K562 (cell line): ENCODE measurements around the gene EIF4E3. TPM values are rescaled to one million over a fixed set of nuclear protein-coding genes. Genes with fewer than 3 reads are reported as not detected.

Experiments
- ATAC-seq: fragments of 200-7000 bp; cut with Tn5 transposase; 3 replicates; pipeline ENCODE4 v1.9.1; 2020; ENCODE audit warnings: moderate library complexity
- BruUV-seq: library from RNA; stranded (reverse); fragments of 400-500 nt; replicated peaks from 2 replicates; lab custom pipeline; 2021; lab: Mats Ljungman, UMichigan
- CTCF ChIA-PET: fragments of 300-600 bp; formaldehyde crosslinking; extraction: SDS; loops from one replicate; lab custom pipeline; 2021; ENCODE audit warnings: low intra/inter-chr PET ratio; lab: Yijun Ruan, JAX
- POLR2A ChIA-PET: fragments of 300-600, 350-650 bp; sonication (Branson Sonifier 250); formaldehyde crosslinking; extraction: SDS; loops from one replicate; lab custom pipeline; 2021; ENCODE audit warnings: antibody characterized with exemption, inconsistent platforms; lab: Yijun Ruan, JAX
- DNase-seq, 4 experiments: peaks; one replicate each; pipeline versions ENCODE4 v3.0.0 to v3.0.0-alpha.2; 2011 to 2018; ENCODE audit warnings: low spot score in 3 of 4, mixed read lengths in 3 of 4; ENCODE audit errors: extremely low read depth in 1 of 4
- FAIRE-seq: peaks from 2 replicates; lab custom pipeline; 2011; peaks lifted over from hg19 to GRCh38; lab: Jason Lieb, UNC
- H2AFZ ChIP-seq: 2 replicates; pipeline ENCODE4 v1.6.0; 2011; ENCODE audit warnings: low read depth, low read length, control low read depth, inconsistent platforms
- H3K27ac ChIP-seq: fragments of 200-600 bp; 3 replicates; pipeline ENCODE4 v1.8.0; 2011; ENCODE audit warnings: low read depth, mild to moderate bottlenecking, control low read depth, inconsistent platforms, low read length, moderate library complexity, mixed read lengths; ENCODE audit errors: extremely low read depth
- H3K27me3 ChIP-seq, 2 experiments: fragments of 300-600 bp in 1 of 2; 2 replicates in 1 of 2; 3 replicates in 1 of 2; pipeline versions ENCODE4 v1.6.0 to v1.8.0; 2011; ENCODE audit warnings: inconsistent platforms in 2 of 2, low read length in 2 of 2, mild to moderate bottlenecking in 1 of 2, mixed read lengths in 1 of 2, moderate library complexity in 1 of 2; ENCODE audit not compliant: control insufficient read depth in 2 of 2, insufficient read depth in 2 of 2
- H3K36me3 ChIP-seq: fragments of 300-600 bp; 3 replicates; pipeline ENCODE4 v1.8.0; 2011; ENCODE audit warnings: mild to moderate bottlenecking, low read length, inconsistent platforms; ENCODE audit not compliant: control insufficient read depth, insufficient read depth
- H3K4me1 ChIP-seq, 2 experiments: fragments of 200-600 bp in 1 of 2; replicated peaks in 1 of 2; 2 replicates in 1 of 2; 3 replicates in 1 of 2; pipeline versions ENCODE4 v1.5.1 to v1.8.0; 2011; ENCODE audit warnings: inconsistent platforms in 2 of 2, low read length in 2 of 2, mild to moderate bottlenecking in 1 of 2, mixed read lengths in 1 of 2, moderate library complexity in 1 of 2; ENCODE audit not compliant: control insufficient read depth in 2 of 2, insufficient read depth in 2 of 2
- H3K4me2 ChIP-seq: 2 replicates; pipeline ENCODE4 v1.6.1; 2011; ENCODE audit warnings: low read length, control low read depth, inconsistent platforms, mixed read lengths; ENCODE audit not compliant: insufficient read depth
- H3K4me3 ChIP-seq: fragments of 200-600 bp; sonication (generic), shearing (Covaris generic); 2 replicates; pipeline ENCODE4 v1.5.1; 2016; ENCODE audit warnings: control low read depth, inconsistent platforms
- H3K79me2 ChIP-seq: fragments of 200-600 bp; 3 replicates; pipeline ENCODE4 v1.8.0; 2011; ENCODE audit warnings: low read length, inconsistent platforms; ENCODE audit not compliant: control insufficient read depth, insufficient read depth
- H3K9ac ChIP-seq, 2 experiments: 2 replicates each; pipeline versions ENCODE4 v1.6.0 to v1.6.1; 2011; ENCODE audit warnings: low read depth in 2 of 2, low read length in 2 of 2, control low read depth in 1 of 2, inconsistent platforms in 1 of 2, mild to moderate bottlenecking in 1 of 2, mixed read lengths in 1 of 2; ENCODE audit not compliant: insufficient read depth in 1 of 2
- H3K9me1 ChIP-seq: one replicate; pipeline ENCODE4 v1.6.0; 2011; ENCODE audit warnings: inconsistent platforms, mild to moderate bottlenecking, low read length, moderate library complexity; ENCODE audit not compliant: control insufficient read depth, insufficient read depth
- H3K9me3 ChIP-seq: replicated peaks from 2 replicates; pipeline ENCODE4 v1.5.1; 2011; ENCODE audit warnings: low read depth, low read length, inconsistent platforms; ENCODE audit not compliant: control insufficient read depth, insufficient read depth
- H4K20me1 ChIP-seq: replicated peaks from 2 replicates; pipeline ENCODE4 v1.6.1; 2011; ENCODE audit warnings: low read length, inconsistent platforms, mixed read lengths; ENCODE audit not compliant: control insufficient read depth, insufficient read depth
- CBFA2T3 ChIP-seq: fragments of 450-650 bp; IDR thresholded peaks from 2 replicates; pipeline ENCODE4 v1.6.1; 2017
- CBX2 ChIP-seq: fragments of 200-600 bp; sonication (generic); IDR thresholded peaks from one replicate; pipeline ENCODE4 v1.6.1; 2012; ENCODE audit warnings: mild to moderate bottlenecking, low read length, inconsistent platforms; ENCODE audit not compliant: insufficient read depth, poor library complexity, severe bottlenecking
- CEBPG ChIP-seq, 3 experiments: fragments of 200-800 bp in 1 of 3; sonication (Bioruptor generic) in 1 of 3; sonication (generic) in 1 of 3; formaldehyde crosslinking in 1 of 3; IDR thresholded peaks in 2 of 3; conservative IDR thresholded peaks in 1 of 3; 2 replicates each; pipeline versions ENCODE4 v1.6.1 to v1.8.0; 2016 to 2022; ENCODE audit warnings: missing compliant biosample characterization in 2 of 3, missing genetic modification characterization in 2 of 3, mild to moderate bottlenecking in 1 of 3, missing genetic modification reagents in 1 of 3
- DMBX1 ChIP-seq: fragments of 250-450 bp; sonication (Bioruptor Pico); IDR thresholded peaks from 2 replicates; pipeline ENCODE4 v1.8.0; 2022; ENCODE audit warnings: inconsistent platforms, mild to moderate bottlenecking, moderate library complexity, borderline replicate concordance
- FOXJ2 ChIP-seq: fragments of 200-800 bp; sonication (Bioruptor generic); IDR thresholded peaks from 2 replicates; pipeline ENCODE4 v1.6.1; 2016; ENCODE audit warnings: missing genetic modification characterization, missing compliant biosample characterization
- HOXB6 ChIP-seq: fragments of 250-450 bp; sonication (Bioruptor Pico); IDR thresholded peaks from 2 replicates; pipeline ENCODE4 v1.5.1; 2022; ENCODE audit warnings: mild to moderate bottlenecking, borderline replicate concordance
- KHSRP ChIP-seq: fragments of 450-650 bp; IDR thresholded peaks from 2 replicates; pipeline ENCODE4 v1.6.1; 2017
- MECOM ChIP-seq: fragments of 250-450 bp; sonication (Bioruptor Pico); IDR thresholded peaks from 2 replicates; pipeline ENCODE4 v1.8.0; 2022; ENCODE audit warnings: inconsistent platforms
- NONO ChIP-seq, 2 experiments: fragments of 200-400 bp in 1 of 2; fragments of 450-650 bp in 1 of 2; formaldehyde crosslinking in 1 of 2; IDR thresholded peaks; 2 replicates each; pipeline ENCODE4 v1.6.1; 2017; ENCODE audit warnings: low read depth in 2 of 2, mild to moderate bottlenecking in 2 of 2, moderate library complexity in 2 of 2, low read length in 1 of 2
- NR2C1 ChIP-seq, 2 experiments: fragments of 450-650 bp; IDR thresholded peaks; 2 replicates each; pipeline ENCODE4 v1.6.1; 2017; ENCODE audit warnings: mild to moderate bottlenecking in 2 of 2, antibody characterized with exemption in 1 of 2, inconsistent platforms in 1 of 2, missing compliant biosample characterization in 1 of 2, missing genetic modification characterization in 1 of 2
- PRMT5 ChIP-seq: sonication (generic); formaldehyde crosslinking; IDR thresholded peaks from 2 replicates; pipeline ENCODE4 v1.5.0; 2020; ENCODE audit warnings: missing genetic modification reagents
- RBM15 ChIP-seq: fragments of 200-400 bp; formaldehyde crosslinking; IDR thresholded peaks from 2 replicates; pipeline ENCODE4 v1.6.1; 2018; ENCODE audit warnings: mild to moderate bottlenecking, low read length, moderate library complexity; ENCODE audit not compliant: insufficient read depth
- RCOR1 ChIP-seq, 2 experiments: IDR thresholded peaks; 2 replicates each; pipeline ENCODE4 v1.6.1; 2012; ENCODE audit warnings: low read depth in 2 of 2, low read length in 2 of 2, borderline replicate concordance in 1 of 2, improper control_type of control experiment in 1 of 2
- XRCC4 ChIP-seq: IDR thresholded peaks from one replicate; pipeline ENCODE4 v1.6.1; 2011; ENCODE audit not compliant: insufficient read depth, insufficient read length; ENCODE audit errors: extremely low read depth
- ZNF121 ChIP-seq: sonication (generic); formaldehyde crosslinking; conservative IDR thresholded peaks from 2 replicates; pipeline ENCODE4 v1.8.0; 2022; ENCODE audit warnings: missing genetic modification reagents
- ZSCAN29 ChIP-seq: fragments of 450-650 bp; IDR thresholded peaks from 2 replicates; pipeline ENCODE4 v1.6.1; 2017
- ZSCAN32 ChIP-seq: fragments of 450-650 bp; formaldehyde crosslinking; IDR thresholded peaks from 2 replicates; pipeline ENCODE4 v1.4.0; 2020; ENCODE audit warnings: mild to moderate bottlenecking, moderate library complexity
- WGBS: fragments of 100-300 bp; shearing (Covaris generic); methylation state at CpG from one replicate; pipeline ENCODE4 v1.1.6; 2016; ENCODE audit warnings: low coverage, mixed read lengths; ENCODE audit not compliant: insufficient coverage; ENCODE audit errors: missing lambda C conversion rate; 5-methylcytosine and 5-hydroxymethylcytosine counted together
- in situ Hi-C: fragments of 300-500 bp; cut with MboI; formaldehyde crosslinking; loops from 4 replicates; pipeline ENCODE4 v1.15.0; 2018; ENCODE audit warnings: inconsistent platforms, mixed read lengths
- intact Hi-C: fragments of 100-400 bp; cut with micrococcal nuclease; formaldehyde crosslinking; loops from 2 replicates; pipeline ENCODE4 v1.14.2; 2022
- polyA plus RNA-seq, 8 experiments: library from polyadenylated mRNA; depleted of rRNA in 4 of 8; stranded (reverse) in 5 of 8; unstranded in 3 of 8; fragments of >200 nt; fragmentation: Nextera tagmentation in 2 of 8; fragmentation: Illumina TruSeq in 1 of 8; extraction: Ambion mirVana in 2 of 8; extraction: Trizol in 1 of 8; gene quantifications; 2 replicates each; pipeline versions ENCODE4 v1.2.1 to v1.2.3, GENCODE V29; 2011 to 2014; ENCODE audit warnings: inconsistent platforms in 1 of 8, missing spikeins in 1 of 8
- total RNA-seq, 7 experiments: library from RNA; depleted of rRNA in 6 of 7; stranded (reverse); fragments of >200 nt in 6 of 7; fragmentation: Illumina TruSeq in 2 of 7; extraction: Trizol in 2 of 7; gene quantifications; 2 replicates each; pipeline versions ENCODE4 v1.2.1 to v1.2.3, GENCODE V29; 2011 to 2021; ENCODE audit warnings: low replicate concordance in 1 of 7
- TF ChIP-seq, protein P1 (sequence below): fragments of 450-650 bp; formaldehyde crosslinking; IDR thresholded peaks from 2 replicates; pipeline ENCODE4 v1.4.0; 2022; ENCODE audit warnings: missing genetic modification characterization
- TF ChIP-seq, protein P2 (sequence below): fragments of 450-650 bp; formaldehyde crosslinking; IDR thresholded peaks from 2 replicates; pipeline ENCODE4 v1.4.0; 2020; ENCODE audit warnings: mild to moderate bottlenecking, moderate library complexity

The EIF4E3 gene
- total and polyA plus RNA-seq, 9 of the 15 experiments (the other 6 are each of a cell fraction or from before 2014, with no cell fraction given) = 0.18 to 2.5 (median 1.1) TPM

DNA sequence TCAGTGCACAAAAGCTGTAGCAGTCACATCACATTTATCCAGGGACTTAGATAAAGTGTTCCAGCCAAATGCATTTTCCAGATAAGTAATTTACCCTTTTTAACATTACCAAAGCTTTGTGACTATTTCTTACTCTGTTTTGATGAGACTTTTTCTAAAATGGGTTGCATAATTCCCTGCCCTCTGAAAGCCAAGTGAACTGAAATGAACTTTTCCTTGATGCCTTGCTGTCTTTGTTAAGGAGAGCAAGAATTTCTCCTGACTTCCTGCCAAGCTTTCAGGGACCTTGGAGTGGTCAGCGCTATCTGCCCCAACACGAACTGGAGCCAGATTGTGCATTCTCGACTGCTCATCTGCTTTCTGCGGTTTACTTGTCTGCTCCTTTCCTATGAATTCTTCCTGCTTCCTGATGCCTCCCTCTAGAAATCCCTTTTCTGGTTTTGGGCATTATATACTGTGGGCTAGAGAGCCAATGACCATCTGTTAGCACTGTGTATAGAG, 34.8 kb downstream of the EIF4E3 start:
- ATAC-seq (no peak), DNase-seq (no peak), FAIRE-seq (no peak)
- H3K4me1 ChIP-seq = no peaks in the 10 kb centered on the region
- no peaks in the 10 kb centered on the region for H3K9me1 ChIP-seq
- H3K4me2 ChIP-seq = no peak overlapping the region
- no peaks in the 10 kb centered on the region for H3K27me3 ChIP-seq
- 3% methylated on average over 4 of the region's 4 CpGs for WGBS
- H3K27ac ChIP-seq = no peak overlapping the region
- ChIA-PET POLR2A (no interaction called here), CTCF (interaction anchor here (0.5 kb wide), 1 partner anchor 1248 kb away, joined by 3 read pairs; no protein-coding TSS in a partner anchor)
- H4K20me1 ChIP-seq = no peaks in the 10 kb centered on the region
- intact Hi-C loops = no loop called here
- BruUV-seq = no TSS peak
- H3K79me2 ChIP-seq = no peaks in the 10 kb centered on the region
- H3K36me3 ChIP-seq = no peaks in the 10 kb centered on the region
- no peak overlapping the region for H2AFZ ChIP-seq
- H3K4me3 ChIP-seq = no peak overlapping the region
- no peaks in the 10 kb centered on the region for H3K9me3 ChIP-seq
- in situ Hi-C loops = no loop called here
- no peak overlapping the region for H3K9ac ChIP-seq
- peak; percentile 46; the same call in 1 of the 2 replicates for TF ChIP-seq MECOM (CRISPR knock-in tag)
- no peak for TF ChIP-seq ZSCAN29
- TF ChIP-seq, protein P1, sequence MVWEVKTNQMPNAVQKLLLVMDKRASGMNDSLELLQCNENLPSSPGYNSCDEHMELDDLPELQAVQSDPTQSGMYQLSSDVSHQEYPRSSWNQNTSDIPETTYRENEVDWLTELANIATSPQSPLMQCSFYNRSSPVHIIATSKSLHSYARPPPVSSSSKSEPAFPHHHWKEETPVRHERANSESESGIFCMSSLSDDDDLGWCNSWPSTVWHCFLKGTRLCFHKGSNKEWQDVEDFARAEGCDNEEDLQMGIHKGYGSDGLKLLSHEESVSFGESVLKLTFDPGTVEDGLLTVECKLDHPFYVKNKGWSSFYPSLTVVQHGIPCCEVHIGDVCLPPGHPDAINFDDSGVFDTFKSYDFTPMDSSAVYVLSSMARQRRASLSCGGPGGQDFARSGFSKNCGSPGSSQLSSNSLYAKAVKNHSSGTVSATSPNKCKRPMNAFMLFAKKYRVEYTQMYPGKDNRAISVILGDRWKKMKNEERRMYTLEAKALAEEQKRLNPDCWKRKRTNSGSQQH (CRISPR knock-in tag) = no peak
- no peak for TF ChIP-seq PRMT5
- TF ChIP-seq XRCC4 = no peak
- no peak for TF ChIP-seq ZSCAN32 (CRISPR knock-in tag)
- TF ChIP-seq RCOR1 (IDR thresholded peaks at IDR 0.05; ENCODE audit: borderline replicate concordance in 1 of 2, low read depth in 2 of 2, low read length in 2 of 2) = peak in 1 of 2 experiments; percentile 63; a peak in 1 of 4 replicates
- no peak for TF ChIP-seq NR2C1 (IDR thresholded peaks at IDR 0.05)
- TF ChIP-seq NR2C1 (tag; IDR thresholded peaks at IDR 0.05) = no peak
- TF ChIP-seq CBFA2T3 = 0 out of 2 replicates have a peak, but pooled peaks have one; percentile 13
- TF ChIP-seq KHSRP = no peak
- TF ChIP-seq FOXJ2 (tag) = no peak
- no peak for TF ChIP-seq CEBPG (CRISPR knock-in tag; IDR thresholded peaks at IDR 0.05)
- TF ChIP-seq CEBPG (tag; conservative IDR thresholded peaks at IDR 0.05 in 1 of 2, IDR thresholded peaks at IDR 0.05 in 1 of 2) = 0 out of 4 replicates have a peak, but pooled peaks of 1 of the 2 experiments have one; percentile 26
- TF ChIP-seq, protein P2, sequence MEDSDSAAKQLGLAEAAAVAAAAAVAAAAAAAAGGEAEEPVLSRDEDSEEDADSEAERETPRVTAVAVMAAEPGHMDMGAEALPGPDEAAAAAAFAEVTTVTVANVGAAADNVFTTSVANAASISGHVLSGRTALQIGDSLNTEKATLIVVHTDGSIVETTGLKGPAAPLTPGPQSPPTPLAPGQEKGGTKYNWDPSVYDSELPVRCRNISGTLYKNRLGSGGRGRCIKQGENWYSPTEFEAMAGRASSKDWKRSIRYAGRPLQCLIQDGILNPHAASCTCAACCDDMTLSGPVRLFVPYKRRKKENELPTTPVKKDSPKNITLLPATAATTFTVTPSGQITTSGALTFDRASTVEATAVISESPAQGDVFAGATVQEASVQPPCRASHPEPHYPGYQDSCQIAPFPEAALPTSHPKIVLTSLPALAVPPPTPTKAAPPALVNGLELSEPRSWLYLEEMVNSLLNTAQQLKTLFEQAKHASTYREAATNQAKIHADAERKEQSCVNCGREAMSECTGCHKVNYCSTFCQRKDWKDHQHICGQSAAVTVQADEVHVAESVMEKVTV (CRISPR knock-in tag) = no peak
- peak; percentile 61 for TF ChIP-seq CBX2
- TF ChIP-seq HOXB6 (CRISPR knock-in tag) = no peak
- no peak for TF ChIP-seq ZNF121 (CRISPR knock-in tag)
- no peak for TF ChIP-seq DMBX1 (CRISPR knock-in tag)
- TF ChIP-seq RBM15 = no peak
- no peak for TF ChIP-seq NONO (IDR thresholded peaks at IDR 0.05; ENCODE audit: low read depth in 2 of 2, low read length in 1 of 2)
